ENCODE measurements around the gene SIRT7.

The SIRT7 gene

GRCh38 chr17:81870131-81870980 is 47.6 kb downstream of the SIRT7 start:
- H3K27ac ChIP-seq (replicated peaks; ENCODE audit: low read length) = peak overlapping the region; percentile 43
- peaks cover 23 to 48% of the 10 kb centered on the region in 2 donors for H3K36me3 ChIP-seq (replicated peaks in 1 of 2; ENCODE audit: control insufficient read depth in 2 of 2, insufficient read depth in 2 of 2, low read length in 2 of 2)
- peak overlapping the region; percentile 84 to 94 for H3K4me3 ChIP-seq (ENCODE audit: low read length in 2 of 2)
- peak overlapping the region; percentile 98 for H2AK5ac ChIP-seq (ENCODE audit: low read depth, low read length)
- peaks cover 17 to 20% of the 10 kb centered on the region in 2 donors for H3K4me1 ChIP-seq (ENCODE audit: control insufficient read depth in 2 of 2, insufficient read depth in 1 of 2, low read depth in 1 of 2, low read length in 2 of 2)
- H3K4ac ChIP-seq (ENCODE audit: low read length) = no peak overlapping the region
- no peaks in the 10 kb centered on the region for H3K27me3 ChIP-seq (ENCODE audit: control insufficient read depth in 3 of 3, insufficient read depth in 3 of 3, low read depth in 1 of 3, low read length in 3 of 3)
- H2BK15ac ChIP-seq (ENCODE audit: low read length) = no peak overlapping the region
- H2BK12ac ChIP-seq (ENCODE audit: low read length) = no peak overlapping the region
- H2BK120ac ChIP-seq (ENCODE audit: low read depth, low read length) = no peak overlapping the region
- H2BK5ac ChIP-seq (ENCODE audit: low read length) = peak overlapping the region; percentile 66
- no peak for DNase-seq (ENCODE audit: low spot score)
- peak overlapping the region; percentile 92 for H3K23ac ChIP-seq (ENCODE audit: low read depth, low read length, poor library complexity)
- H3K4me2 ChIP-seq (ENCODE audit: insufficient read depth, low read length, poor library complexity, severe bottlenecking) = peak overlapping the region; percentile 90
- H2AFZ ChIP-seq (ENCODE audit: low read length) = no peak overlapping the region
- H3K14ac ChIP-seq (ENCODE audit: low read length) = peak overlapping the region; percentile 82
- no CpG with 5 or more reads among the region's 65 CpGs for WGBS, 2 donors (ENCODE audit: extremely low coverage in 2 of 2, insufficient read length in 2 of 2, insufficient replicate concordance in 1 of 2)
- H3K18ac ChIP-seq (ENCODE audit: low read length) = no peak overlapping the region
- H3K79me1 ChIP-seq (ENCODE audit: low read depth, low read length) = peaks cover 30% of the 10 kb centered on the region
- H4K91ac ChIP-seq (ENCODE audit: low read depth, low read length, poor library complexity) = no peak overlapping the region
- H4K8ac ChIP-seq (ENCODE audit: low read depth, low read length) = no peak overlapping the region
- peak overlapping the region; percentile 92 for H3K9ac ChIP-seq (ENCODE audit: low read depth, low read length, poor library complexity)
- peaks cover 0 to 1% of the 10 kb centered on the region in 2 donors for H3K9me3 ChIP-seq (replicated peaks in 1 of 2; ENCODE audit: control insufficient read depth in 2 of 2, insufficient read depth in 1 of 2, low read depth in 1 of 2, low read length in 2 of 2)

GRCh38 chr17:81869221-81870130 is 48.5 kb downstream of the SIRT7 start:
- H3K36me3 ChIP-seq (replicated peaks in 1 of 2; ENCODE audit: control insufficient read depth in 2 of 2, insufficient read depth in 2 of 2, low read length in 2 of 2) = peaks cover 26 to 51% of the 10 kb centered on the region in 2 donors
- H3K18ac ChIP-seq (ENCODE audit: low read length) = peak overlapping the region; percentile 45
- peak overlapping the region; percentile 99 for H3K23ac ChIP-seq (ENCODE audit: low read depth, low read length, poor library complexity)
- H3K4me2 ChIP-seq (ENCODE audit: insufficient read depth, low read length, poor library complexity, severe bottlenecking) = peak overlapping the region; percentile 90
- peak overlapping the region; percentile 57 for H3K27ac ChIP-seq (replicated peaks; ENCODE audit: low read length)
- peak overlapping the region; percentile 71 for H2BK5ac ChIP-seq (ENCODE audit: low read length)
- no peak overlapping the region for H3K4ac ChIP-seq (ENCODE audit: low read length)
- H2AK5ac ChIP-seq (ENCODE audit: low read depth, low read length) = peak overlapping the region; percentile 98
- no peak overlapping the region for H3K14ac ChIP-seq (ENCODE audit: low read length)
- peaks cover 17 to 20% of the 10 kb centered on the region in 2 donors for H3K4me1 ChIP-seq (ENCODE audit: control insufficient read depth in 2 of 2, insufficient read depth in 1 of 2, low read depth in 1 of 2, low read length in 2 of 2)
- no peak overlapping the region for H2BK12ac ChIP-seq (ENCODE audit: low read length)
- H3K4me3 ChIP-seq (ENCODE audit: low read length in 2 of 2) = peak overlapping the region; percentile 84 to 94
- peaks cover 0 to 1% of the 10 kb centered on the region in 2 donors for H3K9me3 ChIP-seq (replicated peaks in 1 of 2; ENCODE audit: control insufficient read depth in 2 of 2, insufficient read depth in 1 of 2, low read depth in 1 of 2, low read length in 2 of 2)
- H2BK15ac ChIP-seq (ENCODE audit: low read length) = no peak overlapping the region
- peak overlapping the region; percentile 92 for H3K9ac ChIP-seq (ENCODE audit: low read depth, low read length, poor library complexity)
- H3K27me3 ChIP-seq (ENCODE audit: control insufficient read depth in 3 of 3, insufficient read depth in 3 of 3, low read depth in 1 of 3, low read length in 3 of 3) = no peaks in the 10 kb centered on the region
- no peak overlapping the region for H4K8ac ChIP-seq (ENCODE audit: low read depth, low read length)
- DNase-seq (ENCODE audit: low spot score) = no peak
- no peak overlapping the region for H4K91ac ChIP-seq (ENCODE audit: low read depth, low read length, poor library complexity)
- H2BK120ac ChIP-seq (ENCODE audit: low read depth, low read length) = no peak overlapping the region
- peaks cover 31% of the 10 kb centered on the region for H3K79me1 ChIP-seq (ENCODE audit: low read depth, low read length)
- WGBS, 2 donors (ENCODE audit: extremely low coverage in 2 of 2, insufficient read length in 2 of 2, insufficient replicate concordance in 1 of 2) = no CpG with 5 or more reads among the region's 52 CpGs
- no peak overlapping the region for H2AFZ ChIP-seq (ENCODE audit: low read length)

GRCh38 chr17:81868674-81869220 is 49.2 kb downstream of the SIRT7 start:
- Histone ChIP-seq H2BK15ac (ENCODE audit: low read length) (no peak overlapping the region), H2AFZ (ENCODE audit: low read length) (no peak overlapping the region), H3K4me1 (ENCODE audit: control insufficient read depth in 2 of 2, insufficient read depth in 1 of 2, low read depth in 1 of 2, low read length in 2 of 2) (peaks cover 17 to 20% of the 10 kb centered on the region in 2 donors)

More at GRCh38 chr17:81868674-81869220, 49.2 kb downstream of the SIRT7 start:
- Histone ChIP-seq H3K27me3 (ENCODE audit: control insufficient read depth in 3 of 3, insufficient read depth in 3 of 3, low read depth in 1 of 3, low read length in 3 of 3) (no peaks in the 10 kb centered on the region), H3K4me2 (ENCODE audit: insufficient read depth, low read length, poor library complexity, severe bottlenecking) (no peak overlapping the region), H3K9me3 (replicated peaks in 1 of 2; ENCODE audit: control insufficient read depth in 2 of 2, insufficient read depth in 1 of 2, low read depth in 1 of 2, low read length in 2 of 2) (peaks cover 0 to under 1% of the 10 kb centered on the region in 2 donors), H3K9ac (ENCODE audit: low read depth, low read length, poor library complexity) (peak overlapping the region; percentile 72), H2AK5ac (ENCODE audit: low read depth, low read length) (peak overlapping the region; percentile 66), H3K36me3 (replicated peaks in 1 of 2; ENCODE audit: control insufficient read depth in 2 of 2, insufficient read depth in 2 of 2, low read length in 2 of 2) (peaks cover 29 to 58% of the 10 kb centered on the region in 2 donors), H3K23ac (ENCODE audit: low read depth, low read length, poor library complexity) (peak overlapping the region; percentile 99), H4K8ac (ENCODE audit: low read depth, low read length) (no peak overlapping the region), H3K79me1 (ENCODE audit: low read depth, low read length) (peaks cover 33% of the 10 kb centered on the region), H3K18ac (ENCODE audit: low read length) (peak overlapping the region; percentile 45), H4K91ac (ENCODE audit: low read depth, low read length, poor library complexity) (no peak overlapping the region), H2BK120ac (ENCODE audit: low read depth, low read length) (no peak overlapping the region), H3K4ac (ENCODE audit: low read length) (no peak overlapping the region), H2BK5ac (ENCODE audit: low read length) (no peak overlapping the region), H3K27ac (replicated peaks; ENCODE audit: low read length) (peak overlapping the region; percentile 57), H3K4me3 (ENCODE audit: low read length in 2 of 2) (no peak overlapping the region), H3K14ac (ENCODE audit: low read length) (no peak overlapping the region), H2BK12ac (ENCODE audit: low read length) (no peak overlapping the region)
- DNase-seq (ENCODE audit: low spot score) = no peak
- WGBS, 2 donors (ENCODE audit: extremely low coverage in 2 of 2, insufficient read length in 2 of 2, insufficient replicate concordance in 1 of 2) = no CpG with 5 or more reads among the region's 30 CpGs
